AG10803 (cell line): ENCODE measurements around the gene COQ9.
"Not testable (repeated sequence)": the region's sequence is repeated elsewhere in the genome, so short reads cannot be mapped to it uniquely, and the experiment has no call there.

Source experiments
- DNase-seq: peaks from one replicate; pipeline ENCODE4 v3.0.0; 2010; ENCODE audit warnings: low read depth
- H3K4me3 ChIP-seq: 2 replicates; pipeline ENCODE4 v1.5.1; 2011; ENCODE audit warnings: mild to moderate bottlenecking, low read length, control low read depth
- TF ChIP-seq, protein P1 (sequence below): conservative IDR thresholded peaks from 2 replicates; pipeline ENCODE4 v1.5.1; 2011; ENCODE audit warnings: mild to moderate bottlenecking, low read length, control low read depth, inconsistent platforms

Gene COQ9

DNA sequence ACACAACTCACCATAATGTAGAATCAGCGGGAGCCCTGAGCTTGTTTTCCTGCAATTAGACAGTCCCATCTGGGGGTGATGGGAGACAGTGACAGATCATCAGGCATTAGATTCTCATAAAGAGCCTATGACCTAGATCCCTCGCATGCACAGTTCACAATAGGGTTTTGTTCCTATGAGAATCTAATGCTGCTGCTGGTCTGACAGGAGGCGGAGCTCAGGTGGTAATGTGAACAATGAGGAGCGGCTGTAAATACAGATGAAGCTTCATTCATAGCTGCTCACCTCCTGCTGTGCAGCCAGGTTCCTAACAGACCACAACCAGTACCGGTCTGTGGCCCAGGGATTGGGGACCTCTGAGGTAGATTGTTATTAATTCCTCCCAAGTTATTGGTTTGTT, 42.0 kb downstream of the COQ9 start:
- H3K4me3 ChIP-seq: no peak overlapping the region
- no peak for DNase-seq
- TF ChIP-seq, protein P1, sequence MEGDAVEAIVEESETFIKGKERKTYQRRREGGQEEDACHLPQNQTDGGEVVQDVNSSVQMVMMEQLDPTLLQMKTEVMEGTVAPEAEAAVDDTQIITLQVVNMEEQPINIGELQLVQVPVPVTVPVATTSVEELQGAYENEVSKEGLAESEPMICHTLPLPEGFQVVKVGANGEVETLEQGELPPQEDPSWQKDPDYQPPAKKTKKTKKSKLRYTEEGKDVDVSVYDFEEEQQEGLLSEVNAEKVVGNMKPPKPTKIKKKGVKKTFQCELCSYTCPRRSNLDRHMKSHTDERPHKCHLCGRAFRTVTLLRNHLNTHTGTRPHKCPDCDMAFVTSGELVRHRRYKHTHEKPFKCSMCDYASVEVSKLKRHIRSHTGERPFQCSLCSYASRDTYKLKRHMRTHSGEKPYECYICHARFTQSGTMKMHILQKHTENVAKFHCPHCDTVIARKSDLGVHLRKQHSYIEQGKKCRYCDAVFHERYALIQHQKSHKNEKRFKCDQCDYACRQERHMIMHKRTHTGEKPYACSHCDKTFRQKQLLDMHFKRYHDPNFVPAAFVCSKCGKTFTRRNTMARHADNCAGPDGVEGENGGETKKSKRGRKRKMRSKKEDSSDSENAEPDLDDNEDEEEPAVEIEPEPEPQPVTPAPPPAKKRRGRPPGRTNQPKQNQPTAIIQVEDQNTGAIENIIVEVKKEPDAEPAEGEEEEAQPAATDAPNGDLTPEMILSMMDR: no peak

DNA sequence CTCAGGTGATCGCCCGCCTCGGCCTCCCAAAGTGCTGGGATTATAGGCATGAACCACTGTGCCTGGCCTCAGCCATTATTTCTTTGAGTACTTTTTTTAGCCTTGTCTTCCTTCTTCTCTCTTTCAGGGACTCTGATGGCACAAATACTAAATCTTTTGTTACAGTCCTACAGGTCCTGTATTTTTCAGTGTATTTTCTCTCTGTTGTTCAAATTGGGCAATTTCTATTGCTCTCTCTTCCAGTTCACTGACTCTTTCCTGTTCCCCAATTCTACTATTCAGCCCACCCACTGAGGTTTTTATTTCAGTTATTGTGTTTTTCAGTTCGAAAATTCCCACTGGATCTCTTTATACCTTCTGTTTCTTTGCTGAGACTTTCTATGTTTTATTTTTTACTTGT, 46.5 kb downstream of the COQ9 start:
- TF ChIP-seq, protein P1: no peak
- DNase-seq: no peak
- H3K4me3 ChIP-seq: no peak overlapping the region

DNA sequence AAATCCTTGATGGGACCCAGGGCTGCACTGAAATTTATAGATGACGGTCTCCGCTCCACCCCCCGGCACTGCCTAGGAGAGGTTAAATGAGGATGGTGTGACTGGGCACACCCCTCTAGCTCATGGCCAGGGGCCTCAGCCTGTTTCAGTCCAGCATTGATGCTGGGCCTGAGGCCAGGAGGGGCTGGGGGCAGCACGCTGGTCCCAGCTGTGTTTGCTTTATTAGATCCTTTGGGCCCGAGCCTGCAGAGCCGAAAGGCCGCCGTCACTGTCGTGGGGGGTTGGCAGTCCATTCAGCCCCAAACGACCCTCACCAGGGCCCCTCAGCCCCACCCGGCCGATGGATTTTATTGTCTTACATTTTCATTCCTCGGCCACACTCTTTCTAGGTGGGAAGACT, 49.8 kb downstream of the COQ9 start:
- H3K4me3 ChIP-seq: no peak overlapping the region
- no peak for DNase-seq
- TF ChIP-seq, protein P1: no peak

DNA sequence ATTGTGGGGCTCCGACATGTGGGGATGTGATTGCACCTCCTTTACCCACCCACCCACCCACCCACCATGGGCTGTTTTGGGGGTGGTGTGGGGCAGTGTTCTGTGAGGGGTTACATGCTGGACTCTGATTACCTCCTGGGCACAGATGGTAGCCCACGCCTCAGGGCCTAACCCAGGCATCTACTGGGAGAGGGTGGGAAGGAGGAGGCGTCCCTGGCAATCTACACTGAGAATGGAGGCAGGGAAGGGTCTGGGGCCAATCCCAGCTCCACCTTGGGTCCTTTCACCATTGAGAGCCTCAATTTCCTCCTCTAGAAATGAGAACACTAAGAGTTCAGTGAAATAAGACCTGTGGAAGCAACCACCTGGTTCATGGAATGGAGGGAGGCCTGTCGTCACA, 50.8 kb downstream of the COQ9 start:
- TF ChIP-seq, protein P1: no peak
- H3K4me3 ChIP-seq: no peak overlapping the region
- DNase-seq: no peak

GRCh38 chr16:57499941-57500340, 52.7 kb downstream of the COQ9 start:
- DNase-seq, H3K4me3 ChIP-seq: not testable (repeated sequence)

DNA sequence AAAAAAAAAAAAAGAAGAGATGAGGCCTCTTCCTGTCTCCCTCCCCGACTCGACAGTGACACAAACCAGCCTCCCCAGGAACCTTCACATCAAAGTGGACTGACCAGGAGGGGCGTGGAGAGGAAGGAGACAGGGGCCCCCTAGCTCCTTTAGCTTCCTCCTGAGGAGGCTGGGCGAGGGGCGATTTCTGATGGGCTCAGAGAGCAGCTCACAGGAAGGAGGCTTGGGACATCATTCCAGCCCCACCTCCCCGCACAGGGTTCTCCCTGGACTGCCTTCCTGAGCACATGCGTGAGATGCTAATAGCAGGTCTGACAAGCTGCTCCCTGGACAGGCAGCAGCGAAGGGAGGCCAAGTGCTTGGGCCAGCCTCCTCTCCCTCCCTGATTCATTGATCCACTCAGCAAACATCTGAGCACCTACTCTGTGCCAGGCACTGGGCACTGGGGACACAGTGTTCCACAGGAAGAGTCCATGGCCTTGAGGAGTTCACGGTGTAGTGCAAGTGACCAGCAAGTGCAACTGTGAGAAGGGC, 53.4 kb downstream of the COQ9 start:
- TF ChIP-seq, protein P1: no peak
- DNase-seq: no peak
- no peak overlapping the region for H3K4me3 ChIP-seq

DNA sequence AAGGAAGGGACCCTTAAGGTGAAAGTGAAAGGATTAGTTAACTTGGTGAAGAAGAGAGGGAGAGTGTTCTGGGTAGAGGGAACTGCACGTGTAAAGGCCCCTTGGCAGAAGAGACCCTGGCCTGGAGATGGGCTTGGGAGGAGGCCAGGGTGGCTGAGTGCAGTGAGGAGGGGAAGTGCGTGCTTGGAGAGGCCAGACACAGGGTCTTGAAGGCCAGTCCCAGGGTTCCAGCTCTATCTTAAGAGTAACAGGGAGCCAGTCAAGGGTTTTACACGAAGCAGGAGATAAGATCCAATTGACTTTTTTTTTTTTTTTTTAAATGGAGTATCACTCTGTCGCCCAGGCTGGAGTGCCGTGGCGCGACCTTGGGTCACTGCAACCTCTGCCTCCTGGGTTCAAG, 54.2 kb downstream of the COQ9 start:
- DNase-seq: no peak
- no peak overlapping the region for H3K4me3 ChIP-seq
- TF ChIP-seq, protein P1: no peak
